Measurements from ENCODE around the gene SLFNL1.

The SLFNL1 gene

DNA sequence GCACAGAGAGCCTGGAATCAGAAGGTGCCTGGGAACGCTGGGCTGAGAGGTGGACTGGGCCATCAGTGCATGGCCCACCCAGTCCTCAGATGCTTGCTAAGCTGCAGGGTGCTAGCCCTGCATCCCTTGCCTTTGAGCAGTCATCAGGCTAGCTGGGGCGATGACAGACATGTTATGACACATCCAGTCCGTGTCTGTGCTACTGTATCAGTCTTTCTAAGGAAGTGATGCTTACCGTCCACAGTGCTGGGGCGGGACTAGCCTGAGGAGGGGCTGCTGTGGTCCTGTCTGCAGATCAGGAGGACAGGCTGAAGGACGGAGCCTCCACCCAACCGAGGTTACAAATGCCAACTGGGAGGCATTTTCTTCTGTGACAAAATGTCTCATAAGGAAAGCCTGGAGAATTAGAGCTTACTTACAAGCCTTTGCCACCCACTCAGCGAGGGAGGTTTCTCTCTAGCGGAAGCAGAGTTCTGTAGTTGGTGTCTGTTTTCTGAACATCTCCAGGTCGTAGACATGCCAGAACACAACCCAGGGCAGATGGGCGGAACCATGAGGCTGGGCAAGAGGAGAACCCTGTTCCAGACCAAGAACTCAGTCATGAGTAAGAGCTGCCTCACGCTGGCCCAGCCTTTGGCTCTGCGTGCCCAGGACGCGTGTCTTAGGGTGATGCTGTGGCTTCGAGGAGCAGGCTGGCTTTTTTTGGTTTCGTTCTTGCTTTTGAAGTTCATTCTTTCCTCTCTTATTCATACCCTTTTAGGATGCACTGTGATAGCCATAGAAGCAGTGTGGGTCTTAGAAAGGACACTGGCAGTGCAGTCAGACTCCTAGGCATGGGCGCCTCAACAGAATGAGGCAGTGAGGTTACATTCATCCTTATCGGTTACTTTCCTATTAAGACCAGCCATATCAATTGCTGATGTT is 14.3 kb downstream of the SLFNL1 start:
- H3K4me3 ChIP-seq (ENCODE audit: low read depth, low read length) = no peak overlapping the region
- TF ChIP-seq, protein P1, sequence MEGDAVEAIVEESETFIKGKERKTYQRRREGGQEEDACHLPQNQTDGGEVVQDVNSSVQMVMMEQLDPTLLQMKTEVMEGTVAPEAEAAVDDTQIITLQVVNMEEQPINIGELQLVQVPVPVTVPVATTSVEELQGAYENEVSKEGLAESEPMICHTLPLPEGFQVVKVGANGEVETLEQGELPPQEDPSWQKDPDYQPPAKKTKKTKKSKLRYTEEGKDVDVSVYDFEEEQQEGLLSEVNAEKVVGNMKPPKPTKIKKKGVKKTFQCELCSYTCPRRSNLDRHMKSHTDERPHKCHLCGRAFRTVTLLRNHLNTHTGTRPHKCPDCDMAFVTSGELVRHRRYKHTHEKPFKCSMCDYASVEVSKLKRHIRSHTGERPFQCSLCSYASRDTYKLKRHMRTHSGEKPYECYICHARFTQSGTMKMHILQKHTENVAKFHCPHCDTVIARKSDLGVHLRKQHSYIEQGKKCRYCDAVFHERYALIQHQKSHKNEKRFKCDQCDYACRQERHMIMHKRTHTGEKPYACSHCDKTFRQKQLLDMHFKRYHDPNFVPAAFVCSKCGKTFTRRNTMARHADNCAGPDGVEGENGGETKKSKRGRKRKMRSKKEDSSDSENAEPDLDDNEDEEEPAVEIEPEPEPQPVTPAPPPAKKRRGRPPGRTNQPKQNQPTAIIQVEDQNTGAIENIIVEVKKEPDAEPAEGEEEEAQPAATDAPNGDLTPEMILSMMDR (IDR thresholded peaks at IDR 0.05; ENCODE audit: control insufficient read depth, extremely low read depth, insufficient read depth) = no peak
- DNase-seq (ENCODE audit: low read depth) = no peak

DNA sequence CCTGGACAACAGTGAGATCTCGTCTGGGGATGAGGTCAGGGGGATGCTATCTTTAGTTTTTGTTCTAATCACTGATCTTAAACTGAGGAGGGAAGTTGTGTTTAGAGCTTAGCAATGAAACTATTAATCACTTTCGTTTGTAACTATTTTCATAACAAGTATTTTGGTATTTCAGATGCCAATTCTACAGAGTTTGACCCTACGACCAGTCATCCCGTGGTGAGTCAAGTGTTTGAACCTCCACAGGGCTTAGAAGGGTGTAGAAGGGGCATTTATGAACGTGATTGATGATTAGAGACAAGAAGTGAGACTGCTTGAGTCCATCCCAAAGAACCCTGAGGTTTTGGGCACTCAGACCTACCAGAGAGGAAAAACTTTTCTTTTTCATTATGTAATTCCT is 15.6 kb downstream of the SLFNL1 start:
- TF ChIP-seq, protein P1 (IDR thresholded peaks at IDR 0.05; ENCODE audit: control insufficient read depth, extremely low read depth, insufficient read depth) = no peak
- no peak overlapping the region for H3K4me3 ChIP-seq (ENCODE audit: low read depth, low read length)

DNA sequence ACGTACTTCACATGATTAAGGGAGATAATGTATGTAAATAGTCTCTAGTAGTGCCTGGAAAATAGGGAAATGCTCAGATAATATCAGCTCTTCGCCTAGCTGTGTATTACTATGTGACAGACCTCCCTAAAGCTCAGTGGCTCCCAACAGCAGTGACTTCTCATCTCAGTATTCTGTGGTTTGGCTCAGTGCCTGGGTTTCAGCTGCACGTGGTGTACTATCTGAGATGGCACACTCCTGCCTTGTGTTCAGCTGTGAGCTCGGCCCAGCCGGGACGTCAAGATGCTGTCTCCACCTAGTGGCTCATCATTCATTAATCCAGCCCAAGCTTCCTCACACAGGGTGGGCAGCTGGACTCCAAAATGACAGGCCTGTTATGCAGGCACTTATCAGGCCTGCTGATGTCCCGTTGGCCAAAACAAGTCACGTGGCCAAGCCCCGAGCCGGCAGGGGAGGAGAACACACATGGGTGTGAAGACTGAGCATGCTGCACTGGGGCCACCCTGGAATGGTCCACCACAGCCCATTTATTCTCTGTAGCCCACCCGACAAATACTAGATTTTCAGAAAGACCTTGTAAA is 17.8 kb downstream of the SLFNL1 start:
- TF ChIP-seq, protein P1 (IDR thresholded peaks at IDR 0.05; ENCODE audit: control insufficient read depth, extremely low read depth, insufficient read depth) = peak; percentile 67
- DNase-seq (ENCODE audit: low read depth) = peak; percentile 90
- no peak overlapping the region for H3K4me3 ChIP-seq (ENCODE audit: low read depth, low read length)

More for the DNA sequence above, 15.6 kb downstream of the SLFNL1 start:
- no peak for DNase-seq (ENCODE audit: low read depth)

DNA sequence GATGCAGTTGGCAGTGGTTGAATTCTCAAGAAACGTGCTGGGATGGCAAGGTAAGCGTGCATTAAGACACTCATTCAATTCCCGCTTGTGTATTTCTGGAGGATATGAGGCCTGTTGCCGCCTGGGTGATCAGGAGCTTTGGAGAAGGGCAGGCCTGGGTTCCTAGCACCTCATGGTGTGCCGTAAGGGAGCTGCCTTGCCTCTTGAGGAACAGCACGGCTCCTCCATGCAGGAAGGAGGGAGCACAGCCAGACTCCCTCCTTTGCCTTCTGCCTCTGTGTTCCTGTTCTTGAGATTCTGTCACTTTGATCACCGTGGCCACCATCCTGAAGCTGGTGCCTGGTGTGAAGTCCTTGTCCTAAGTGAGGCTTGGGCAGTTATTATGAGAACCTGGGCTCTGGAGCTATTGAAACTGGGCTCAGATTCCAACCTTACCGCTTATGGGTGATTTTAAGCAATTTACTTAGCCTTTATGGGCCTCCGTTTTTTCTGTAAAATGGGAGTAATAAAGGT is 18.3 kb downstream of the SLFNL1 start:
- no peak overlapping the region for H3K4me3 ChIP-seq (ENCODE audit: low read depth, low read length)
- TF ChIP-seq, protein P1 (IDR thresholded peaks at IDR 0.05; ENCODE audit: control insufficient read depth, extremely low read depth, insufficient read depth) = no peak
- no peak for DNase-seq (ENCODE audit: low read depth)

DNA sequence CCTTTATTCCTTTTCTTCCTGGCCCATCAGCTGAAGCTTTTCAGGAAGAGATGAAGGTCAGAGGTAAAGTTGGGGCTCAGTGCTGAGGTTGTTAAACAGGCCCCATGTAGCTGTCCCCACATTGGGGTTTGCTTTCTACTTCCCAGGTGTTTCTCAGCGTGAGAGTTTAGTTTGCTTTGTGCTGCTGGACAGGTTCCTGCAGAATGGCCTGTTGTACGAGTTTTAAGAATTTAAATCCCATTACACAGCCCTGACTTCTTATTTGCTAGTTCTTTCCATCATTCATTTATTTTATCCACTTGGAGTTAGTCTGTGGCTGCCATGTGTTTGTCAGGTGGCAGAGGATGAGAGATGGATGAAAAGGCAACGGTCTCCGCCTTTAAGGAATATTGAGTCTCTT is 22.9 kb downstream of the SLFNL1 start:
- peak; percentile 23 for DNase-seq (ENCODE audit: low read depth)
- H3K4me3 ChIP-seq (ENCODE audit: low read depth, low read length) = no peak overlapping the region
- TF ChIP-seq, protein P1 (IDR thresholded peaks at IDR 0.05; ENCODE audit: control insufficient read depth, extremely low read depth, insufficient read depth) = no peak

DNA sequence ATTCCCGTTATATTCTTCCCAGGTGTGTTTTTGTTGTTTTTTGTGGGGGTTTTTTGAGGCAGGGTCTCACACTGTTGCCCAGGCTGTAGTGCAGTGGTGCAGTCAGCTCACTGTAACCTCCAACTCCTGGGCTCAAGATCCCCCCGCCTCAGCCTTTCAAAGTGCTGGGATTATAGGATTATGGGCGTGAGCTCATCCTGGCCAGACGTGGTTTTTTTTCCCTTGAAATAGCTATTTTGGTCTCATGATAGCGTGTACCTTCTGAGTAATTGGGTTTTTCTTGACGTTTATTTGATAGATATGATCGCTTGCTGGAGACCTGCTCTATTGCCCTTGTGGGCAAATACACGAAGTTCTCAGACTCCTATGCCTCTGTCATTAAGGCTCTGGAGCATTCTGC is 24.4 kb downstream of the SLFNL1 start:
- H3K4me3 ChIP-seq (ENCODE audit: low read depth, low read length) = no peak overlapping the region
- TF ChIP-seq, protein P1 (IDR thresholded peaks at IDR 0.05; ENCODE audit: control insufficient read depth, extremely low read depth, insufficient read depth) = no peak
- DNase-seq (ENCODE audit: low read depth) = no peak

Measured in LNCaP clone FGC (cell line).